Esophagus squamous epithelium (tissue), 4 donors: Measurements from ENCODE around the gene TAP1.

Experiments used
- CTCF ChIP-seq, 6 experiments: fragments of 450-650 bp in 4 of 6; fragments of 200-600 bp in 2 of 6; sonication (generic) in 2 of 6; IDR thresholded peaks; one replicate each; pipeline ENCODE4 v1.5.1; 2016 to 2019; ENCODE audit warnings: antibody characterized with exemption in 6 of 6, mild to moderate bottlenecking in 4 of 6, moderate library complexity in 4 of 6
- POLR2A ChIP-seq, 4 donors: fragments of 450-650 bp; IDR thresholded peaks; one replicate each; pipeline ENCODE4 v1.6.1; 2017; ENCODE audit warnings: antibody characterized with exemption in 4 of 4, mild to moderate bottlenecking in 4 of 4, moderate library complexity in 3 of 4

GRCh38 chr6:32890831-32891230 is 37.3 kb upstream of the TAP1 start:
- TF ChIP-seq CTCF (IDR thresholded peaks at IDR 0.05): no peak
- TF ChIP-seq POLR2A (IDR thresholded peaks at IDR 0.05): no peak
